BJ (cell line): Measurements from ENCODE around the gene FANCC. TPM values are rescaled to one million over a fixed set of nuclear protein-coding genes. Genes with fewer than 3 reads are reported as not detected.

Source experiments
- CTCF ChIA-PET: fragments of 350-600 bp; formaldehyde crosslinking; extraction: SDS; loops from one replicate; lab custom pipeline; 2021; ENCODE audit warnings: antibody characterized with exemption, inconsistent platforms; lab: Yijun Ruan, JAX
- POLR2A ChIA-PET: fragments of 300-600 bp; sonication (Branson Sonifier 250); formaldehyde crosslinking; extraction: SDS; loops from one replicate; lab custom pipeline; 2021; ENCODE audit warnings: antibody characterized with exemption; lab: Charles Lee
- DNase-seq: peaks from one replicate; pipeline ENCODE4 v3.0.0-alpha.2; 2011; ENCODE audit warnings: low read depth
- H3K27me3 ChIP-seq: 2 replicates; pipeline ENCODE4 v1.6.0; 2011; ENCODE audit warnings: low read length; ENCODE audit not compliant: control insufficient read depth, insufficient read depth
- H3K36me3 ChIP-seq: 2 replicates; pipeline ENCODE4 v1.5.1; 2011; ENCODE audit warnings: low read length; ENCODE audit not compliant: control insufficient read depth, insufficient read depth
- H3K4me3 ChIP-seq: 2 replicates; pipeline ENCODE4 v1.5.1; 2011; ENCODE audit warnings: low read depth, mild to moderate bottlenecking, control low read depth, low read length
- CTCF ChIP-seq: IDR thresholded peaks from 2 replicates; pipeline ENCODE4 v1.5.1; 2011; ENCODE audit warnings: low read depth, mild to moderate bottlenecking, control low read depth, inconsistent platforms, low read length, moderate library complexity; ENCODE audit not compliant: insufficient read depth
- polyA plus RNA-seq: library from polyadenylated mRNA; depleted of rRNA; stranded (reverse); fragments of >200 nt; gene quantifications from 2 replicates; pipeline ENCODE4 v1.2.3, GENCODE V29; 2011

The FANCC gene
- polyA plus RNA-seq, 1 experiment = 6.1 TPM

- H3K4me3 ChIP-seq = no peak overlapping the region
- H3K27me3 ChIP-seq = no peaks in the 10 kb centered on the region
- TF ChIP-seq CTCF = no peak
- ChIA-PET POLR2A (interaction anchor here (0.6 kb wide), 1 partner anchor 229 kb away, joined by 10 read pairs; no protein-coding TSS in a partner anchor), CTCF (interaction anchor here (0.9 to 10.8 kb wide), 11 partner anchors 11 to 1085 kb away, joined by 3 to 377 read pairs (median 5); no protein-coding TSS in a partner anchor)
- H3K36me3 ChIP-seq = no peaks in the 10 kb centered on the region
- DNase-seq = no peak
Observed at GRCh38 chr9:95132366-95133324, 184.9 kb downstream of the FANCC start.

- CTCF ChIA-PET = interaction anchor here (0.5 to 10.8 kb wide), 39 partner anchors 9 to 1087 kb away, joined by 3 to 377 read pairs (median 3); no protein-coding TSS in a partner anchor
- POLR2A ChIA-PET = interaction anchor here (0.8 kb wide), 1 partner anchor 464 kb away, joined by 3 read pairs; no protein-coding TSS in a partner anchor
- Histone ChIP-seq H3K4me3 (no peak overlapping the region), H3K27me3 (no peaks in the 10 kb centered on the region), H3K36me3 (no peaks in the 10 kb centered on the region)
- no peak for DNase-seq
- TF ChIP-seq CTCF = peak; percentile 88
Observed at GRCh38 chr9:95131023-95131943, 186.2 kb downstream of the FANCC start.

- no peak for TF ChIP-seq CTCF
- CTCF ChIA-PET = interaction anchor here (0.6 to 10.8 kb wide), 21 partner anchors 11 to 1087 kb away, joined by 3 to 377 read pairs (median 5); no protein-coding TSS in a partner anchor
- POLR2A ChIA-PET = interaction anchor here (0.5 to 0.8 kb wide), 2 partner anchors 448 to 463 kb away, joined by 3 read pairs; no protein-coding TSS in a partner anchor
Observed at GRCh38 chr9:95130484-95130883, 187.0 kb downstream of the FANCC start.

GRCh38 chr9:95129476-95130291, 187.8 kb downstream of the FANCC start:
- Histone ChIP-seq H3K4me3 (no peak overlapping the region), H3K36me3 (no peaks in the 10 kb centered on the region), H3K27me3 (no peaks in the 10 kb centered on the region)
- no peak for TF ChIP-seq CTCF
- DNase-seq = no peak
- CTCF ChIA-PET = interaction anchor here (0.6 to 10.8 kb wide), 9 partner anchors 10 to 490 kb away, joined by 3 to 377 read pairs (median 16); no protein-coding TSS in a partner anchor
- POLR2A ChIA-PET = interaction anchor here (0.5 to 0.8 kb wide), 2 partner anchors 448 to 462 kb away, joined by 3 read pairs; no protein-coding TSS in a partner anchor

More at GRCh38 chr9:95130484-95130883, 187.0 kb downstream of the FANCC start:
- H3K27me3 ChIP-seq = no peaks in the 10 kb centered on the region
- H3K4me3 ChIP-seq = no peak overlapping the region
- no peak for DNase-seq
- no peaks in the 10 kb centered on the region for H3K36me3 ChIP-seq
